Measurements from ENCODE around the gene TTC17.

The TTC17 gene

DNA sequence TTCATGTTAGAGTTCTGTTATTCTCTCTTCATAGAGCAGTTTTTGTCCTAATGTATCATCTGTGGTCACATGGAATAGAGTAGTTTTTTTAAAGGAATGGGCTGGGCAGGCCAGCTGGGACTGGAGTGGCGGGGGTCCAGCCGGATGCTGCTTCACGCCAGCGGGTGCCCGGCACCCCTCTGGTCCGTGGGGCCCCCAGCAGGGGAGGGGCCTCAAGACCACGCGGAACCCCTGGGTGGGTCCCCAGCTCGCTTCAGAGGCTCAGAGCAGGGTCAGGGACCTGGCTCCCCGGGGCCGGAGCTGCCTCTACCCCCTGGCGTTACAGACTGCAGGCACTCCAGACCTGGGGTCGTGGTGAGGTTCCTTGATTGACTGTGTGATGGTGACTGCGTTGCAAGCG is 162.8 kb downstream of the TTC17 start:
- ATAC-seq (ENCODE audit: low read depth) (no peak), DNase-seq (ENCODE audit: low spot score) (no peak)
- no peaks in the 10 kb centered on the region for H3K27me3 ChIP-seq (ENCODE audit: insufficient read depth, poor library complexity, severe bottlenecking)
- H3K36me3 ChIP-seq (ENCODE audit: low read depth): no peaks in the 10 kb centered on the region
- TF ChIP-seq, protein P1, sequence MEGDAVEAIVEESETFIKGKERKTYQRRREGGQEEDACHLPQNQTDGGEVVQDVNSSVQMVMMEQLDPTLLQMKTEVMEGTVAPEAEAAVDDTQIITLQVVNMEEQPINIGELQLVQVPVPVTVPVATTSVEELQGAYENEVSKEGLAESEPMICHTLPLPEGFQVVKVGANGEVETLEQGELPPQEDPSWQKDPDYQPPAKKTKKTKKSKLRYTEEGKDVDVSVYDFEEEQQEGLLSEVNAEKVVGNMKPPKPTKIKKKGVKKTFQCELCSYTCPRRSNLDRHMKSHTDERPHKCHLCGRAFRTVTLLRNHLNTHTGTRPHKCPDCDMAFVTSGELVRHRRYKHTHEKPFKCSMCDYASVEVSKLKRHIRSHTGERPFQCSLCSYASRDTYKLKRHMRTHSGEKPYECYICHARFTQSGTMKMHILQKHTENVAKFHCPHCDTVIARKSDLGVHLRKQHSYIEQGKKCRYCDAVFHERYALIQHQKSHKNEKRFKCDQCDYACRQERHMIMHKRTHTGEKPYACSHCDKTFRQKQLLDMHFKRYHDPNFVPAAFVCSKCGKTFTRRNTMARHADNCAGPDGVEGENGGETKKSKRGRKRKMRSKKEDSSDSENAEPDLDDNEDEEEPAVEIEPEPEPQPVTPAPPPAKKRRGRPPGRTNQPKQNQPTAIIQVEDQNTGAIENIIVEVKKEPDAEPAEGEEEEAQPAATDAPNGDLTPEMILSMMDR (IDR thresholded peaks at IDR 0.05; ENCODE audit: poor library complexity, severe bottlenecking): no peak
- H3K4me1 ChIP-seq (ENCODE audit: insufficient read depth, poor library complexity, severe bottlenecking): no peaks in the 10 kb centered on the region
- H3K4me3 ChIP-seq (ENCODE audit: severe bottlenecking): no peak overlapping the region
- no peak overlapping the region for H3K27ac ChIP-seq (ENCODE audit: poor library complexity, severe bottlenecking)
- H3K9me3 ChIP-seq (ENCODE audit: severe bottlenecking): no peaks in the 10 kb centered on the region

DNA sequence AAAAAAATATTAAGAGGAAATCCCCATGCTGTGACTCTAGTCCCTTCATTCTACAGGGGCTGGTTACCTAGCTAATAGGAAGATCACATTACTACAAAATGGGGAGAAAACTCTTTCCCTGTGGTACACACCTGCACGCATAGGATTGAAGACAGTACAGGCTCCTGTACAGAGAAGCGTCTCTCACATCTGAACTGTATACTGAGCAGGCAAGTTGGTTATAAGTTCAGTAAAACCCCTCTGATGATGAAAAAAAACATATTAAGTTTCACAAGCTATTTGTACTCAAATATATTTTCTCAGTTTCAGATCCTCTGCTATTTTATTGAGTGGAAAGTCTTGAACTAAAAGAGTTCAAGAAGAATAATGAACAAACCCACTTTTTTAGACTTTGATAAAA is 164.9 kb downstream of the TTC17 start:
- DNase-seq (ENCODE audit: low spot score) (no peak), ATAC-seq (ENCODE audit: low read depth) (no peak)
- no peaks in the 10 kb centered on the region for H3K9me3 ChIP-seq (ENCODE audit: severe bottlenecking)
- no peak overlapping the region for H3K27ac ChIP-seq (ENCODE audit: poor library complexity, severe bottlenecking)
- no peaks in the 10 kb centered on the region for H3K4me1 ChIP-seq (ENCODE audit: insufficient read depth, poor library complexity, severe bottlenecking)
- H3K36me3 ChIP-seq (ENCODE audit: low read depth): no peaks in the 10 kb centered on the region
- no peak overlapping the region for H3K4me3 ChIP-seq (ENCODE audit: severe bottlenecking)
- TF ChIP-seq, protein P1 (IDR thresholded peaks at IDR 0.05; ENCODE audit: poor library complexity, severe bottlenecking): no peak
- no peaks in the 10 kb centered on the region for H3K27me3 ChIP-seq (ENCODE audit: insufficient read depth, poor library complexity, severe bottlenecking)

DNA sequence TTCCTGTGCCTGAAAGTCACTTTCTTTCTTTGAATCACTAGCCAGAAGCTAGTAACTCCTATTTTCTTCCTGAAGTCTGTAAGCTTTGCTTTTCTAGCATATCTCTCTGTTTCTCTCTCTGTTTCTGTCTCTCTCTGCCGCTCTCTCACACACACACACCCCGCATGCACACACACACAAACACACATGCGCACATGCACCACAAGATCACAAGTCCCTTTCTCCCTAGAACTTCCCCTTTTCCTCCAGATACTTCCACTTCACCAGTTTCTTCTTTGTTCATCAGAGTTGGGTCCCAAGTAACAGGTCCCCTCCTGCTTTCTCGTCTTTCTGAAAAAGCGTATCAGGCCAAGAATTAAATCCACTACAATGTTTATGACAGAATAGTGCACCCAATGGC is 173.3 kb downstream of the TTC17 start:
- Histone ChIP-seq H3K27ac (ENCODE audit: poor library complexity, severe bottlenecking) (no peak overlapping the region), H3K9me3 (ENCODE audit: severe bottlenecking) (no peaks in the 10 kb centered on the region), H3K4me1 (ENCODE audit: insufficient read depth, poor library complexity, severe bottlenecking) (no peaks in the 10 kb centered on the region), H3K27me3 (ENCODE audit: insufficient read depth, poor library complexity, severe bottlenecking) (peaks cover 16% of the 10 kb centered on the region), H3K4me3 (ENCODE audit: severe bottlenecking) (no peak overlapping the region), H3K36me3 (ENCODE audit: low read depth) (no peaks in the 10 kb centered on the region)
- DNase-seq (ENCODE audit: low spot score): no peak
- TF ChIP-seq, protein P1 (IDR thresholded peaks at IDR 0.05; ENCODE audit: poor library complexity, severe bottlenecking): no peak
- no peak for ATAC-seq (ENCODE audit: low read depth)

DNA sequence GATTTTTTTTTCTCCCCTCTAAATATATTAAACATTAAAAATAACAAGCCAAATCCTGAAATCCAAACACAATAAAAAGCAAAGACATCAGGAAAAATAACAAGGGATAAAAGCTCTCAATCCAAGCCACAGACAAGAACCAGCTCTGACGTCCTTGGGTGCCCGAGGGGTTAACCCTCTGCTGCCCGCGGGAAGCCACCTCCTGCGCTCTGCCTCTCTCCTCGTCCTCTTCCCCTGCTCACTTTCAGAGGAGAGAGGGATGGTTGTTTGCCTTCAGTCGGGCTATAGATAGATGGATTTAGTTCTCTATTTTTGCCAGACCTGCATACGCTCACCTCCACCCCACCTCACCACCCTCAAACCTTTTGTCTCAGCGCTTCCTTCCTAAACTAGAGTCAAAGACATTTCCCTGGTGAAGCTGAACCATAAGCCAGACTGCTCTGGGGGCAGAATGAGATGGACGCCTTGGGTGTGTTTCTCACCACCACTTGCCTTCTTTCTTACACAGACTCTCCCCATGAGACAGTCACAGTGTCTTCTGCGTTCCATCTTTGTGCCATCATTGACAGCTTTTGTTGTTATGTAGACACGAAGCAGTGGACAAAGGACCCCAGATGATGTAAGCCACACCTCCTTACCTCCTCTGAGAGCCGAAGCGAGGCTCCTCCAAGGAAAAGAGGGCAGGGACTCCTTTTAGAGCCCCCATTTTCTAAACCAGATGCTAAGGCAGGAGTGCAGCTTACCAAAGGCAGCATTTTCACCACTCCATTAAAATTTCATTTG is 179.3 kb downstream of the TTC17 start:
- Histone ChIP-seq H3K4me3 (ENCODE audit: severe bottlenecking) (no peak overlapping the region), H3K27ac (ENCODE audit: poor library complexity, severe bottlenecking) (no peak overlapping the region), H3K36me3 (ENCODE audit: low read depth) (no peaks in the 10 kb centered on the region), H3K4me1 (ENCODE audit: insufficient read depth, poor library complexity, severe bottlenecking) (no peaks in the 10 kb centered on the region), H3K27me3 (ENCODE audit: insufficient read depth, poor library complexity, severe bottlenecking) (peaks cover 14% of the 10 kb centered on the region), H3K9me3 (ENCODE audit: severe bottlenecking) (no peaks in the 10 kb centered on the region)
- TF ChIP-seq, protein P1 (IDR thresholded peaks at IDR 0.05; ENCODE audit: poor library complexity, severe bottlenecking): no peak
- DNase-seq (ENCODE audit: low spot score) (no peak), ATAC-seq (ENCODE audit: low read depth) (no peak)

DNA sequence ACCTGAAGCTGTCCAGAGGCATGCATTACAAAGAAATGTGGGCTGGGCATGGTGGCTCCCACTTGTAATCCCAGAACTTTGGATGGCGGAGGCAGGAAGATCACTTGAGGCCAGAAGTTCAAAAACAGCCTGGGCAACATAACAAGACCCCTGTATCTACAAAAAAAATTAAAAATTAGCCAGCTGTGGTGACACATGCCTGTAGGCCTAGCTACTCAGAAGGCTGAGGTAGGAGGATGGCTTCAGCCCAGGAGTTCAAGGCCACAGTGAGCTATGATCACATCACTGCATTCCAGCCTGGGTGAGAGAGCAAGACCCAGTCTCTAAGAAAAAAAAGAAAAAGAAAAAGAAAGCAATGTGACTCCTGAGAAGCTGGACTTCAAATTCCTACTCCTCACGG is 183.3 kb downstream of the TTC17 start:
- Histone ChIP-seq H3K4me3 (ENCODE audit: severe bottlenecking) (no peak overlapping the region), H3K27me3 (ENCODE audit: insufficient read depth, poor library complexity, severe bottlenecking) (peaks cover 3% of the 10 kb centered on the region), H3K36me3 (ENCODE audit: low read depth) (no peaks in the 10 kb centered on the region), H3K4me1 (ENCODE audit: insufficient read depth, poor library complexity, severe bottlenecking) (no peaks in the 10 kb centered on the region), H3K9me3 (ENCODE audit: severe bottlenecking) (no peaks in the 10 kb centered on the region), H3K27ac (ENCODE audit: poor library complexity, severe bottlenecking) (no peak overlapping the region)
- ATAC-seq (ENCODE audit: low read depth) (no peak), DNase-seq (ENCODE audit: low spot score) (no peak)
- TF ChIP-seq, protein P1 (IDR thresholded peaks at IDR 0.05; ENCODE audit: poor library complexity, severe bottlenecking): no peak

Data from RWPE2 (cell line).